CD8-positive, alpha-beta memory T cell (primary cell): ENCODE results near the gene KRT86. TPM values are rescaled to one million over a fixed set of nuclear protein-coding genes. Genes with fewer than 3 reads are reported as not detected.

Source experiments
- CTCF ChIA-PET: fragments of 350-600 bp; sonication (Branson Sonifier 250); formaldehyde crosslinking; loops from one replicate; lab custom pipeline; 2021; ENCODE audit warnings: antibody characterized with exemption; lab: Charles Lee
- POLR2A ChIA-PET: fragments of 350-600 bp; sonication (Branson Sonifier 250); formaldehyde crosslinking; loops from one replicate; lab custom pipeline; 2021; ENCODE audit warnings: antibody characterized with exemption; lab: Charles Lee
- DNase-seq, 5 donors: peaks; one replicate each; pipeline versions ENCODE4 v3.0.0 to v3.0.0-alpha.2; 2020 to 2022; ENCODE audit warnings: mixed read lengths in 1 of 5
- H3K27ac ChIP-seq: one replicate; pipeline ENCODE4 v1.7.0; 2013; ENCODE audit warnings: low read depth, mild to moderate bottlenecking, low read length, moderate library complexity
- H3K27me3 ChIP-seq: 2 replicates; pipeline ENCODE4 v1.7.0; 2013; ENCODE audit warnings: low read length, mild to moderate bottlenecking; ENCODE audit not compliant: insufficient read depth, poor library complexity, severe bottlenecking
- H3K36me3 ChIP-seq: 2 replicates; pipeline ENCODE4 v1.7.0; 2013; ENCODE audit warnings: mild to moderate bottlenecking, low read length, moderate library complexity; ENCODE audit not compliant: insufficient read depth
- H3K4me1 ChIP-seq: 2 replicates; pipeline ENCODE4 v1.7.0; 2013; ENCODE audit warnings: mild to moderate bottlenecking, low read length, moderate library complexity; ENCODE audit not compliant: insufficient read depth
- H3K4me3 ChIP-seq: 2 replicates; pipeline ENCODE4 v1.7.0; 2013; ENCODE audit warnings: mild to moderate bottlenecking, low read length
- H3K9me3 ChIP-seq: 2 replicates; pipeline ENCODE4 v1.7.0; 2013; ENCODE audit warnings: mild to moderate bottlenecking, low read length
- H3K27ac Mint-ChIP-seq, 8 donors: one replicate each; pipeline ENCODE4 v1.8.0; 2020 to 2021; ENCODE audit warnings: mixed read lengths in 8 of 8, mild to moderate bottlenecking in 6 of 8, inconsistent platforms in 3 of 8, moderate library complexity in 3 of 8
- H3K27me3 Mint-ChIP-seq, 2 donors: one replicate each; pipeline ENCODE4 v1.8.0; 2020 to 2021; ENCODE audit warnings: mixed read lengths in 2 of 2, mild to moderate bottlenecking in 1 of 2, moderate library complexity in 1 of 2
- H3K36me3 Mint-ChIP-seq, 3 donors: one replicate each; pipeline ENCODE4 v1.8.0; 2020 to 2021; ENCODE audit warnings: mixed read lengths in 3 of 3, inconsistent platforms in 1 of 3, mild to moderate bottlenecking in 1 of 3
- H3K4me1 Mint-ChIP-seq, 3 donors: one replicate each; pipeline ENCODE4 v1.8.0; 2020 to 2021; ENCODE audit warnings: mixed read lengths in 3 of 3, inconsistent platforms in 1 of 3, mild to moderate bottlenecking in 1 of 3
- H3K4me3 Mint-ChIP-seq, 7 donors: one replicate each; pipeline ENCODE4 v1.8.0; 2020 to 2021; ENCODE audit warnings: mixed read lengths in 7 of 7, mild to moderate bottlenecking in 6 of 7, moderate library complexity in 4 of 7, inconsistent platforms in 2 of 7
- H3K9me3 Mint-ChIP-seq, 5 donors: one replicate each; pipeline ENCODE4 v1.8.0; 2020 to 2022; ENCODE audit warnings: mixed read lengths in 5 of 5, mild to moderate bottlenecking in 3 of 5, moderate library complexity in 2 of 5, inconsistent platforms in 1 of 5
- polyA plus RNA-seq: library from polyadenylated mRNA; unstranded; fragments of 300-500 nt; fragmentation: Illumina TruSeq; gene quantifications from one replicate; pipeline ENCODE4 v1.2.3, GENCODE V29; 2021
- total RNA-seq, 2 experiments: library from RNA; stranded (reverse); gene quantifications; one replicate each; pipeline ENCODE4 v1.2.3, GENCODE V29; 2021

Gene KRT86
- total and polyA plus RNA-seq, 3 experiments from 2014 or later: 0.31 TPM; not detected in 2

DNA sequence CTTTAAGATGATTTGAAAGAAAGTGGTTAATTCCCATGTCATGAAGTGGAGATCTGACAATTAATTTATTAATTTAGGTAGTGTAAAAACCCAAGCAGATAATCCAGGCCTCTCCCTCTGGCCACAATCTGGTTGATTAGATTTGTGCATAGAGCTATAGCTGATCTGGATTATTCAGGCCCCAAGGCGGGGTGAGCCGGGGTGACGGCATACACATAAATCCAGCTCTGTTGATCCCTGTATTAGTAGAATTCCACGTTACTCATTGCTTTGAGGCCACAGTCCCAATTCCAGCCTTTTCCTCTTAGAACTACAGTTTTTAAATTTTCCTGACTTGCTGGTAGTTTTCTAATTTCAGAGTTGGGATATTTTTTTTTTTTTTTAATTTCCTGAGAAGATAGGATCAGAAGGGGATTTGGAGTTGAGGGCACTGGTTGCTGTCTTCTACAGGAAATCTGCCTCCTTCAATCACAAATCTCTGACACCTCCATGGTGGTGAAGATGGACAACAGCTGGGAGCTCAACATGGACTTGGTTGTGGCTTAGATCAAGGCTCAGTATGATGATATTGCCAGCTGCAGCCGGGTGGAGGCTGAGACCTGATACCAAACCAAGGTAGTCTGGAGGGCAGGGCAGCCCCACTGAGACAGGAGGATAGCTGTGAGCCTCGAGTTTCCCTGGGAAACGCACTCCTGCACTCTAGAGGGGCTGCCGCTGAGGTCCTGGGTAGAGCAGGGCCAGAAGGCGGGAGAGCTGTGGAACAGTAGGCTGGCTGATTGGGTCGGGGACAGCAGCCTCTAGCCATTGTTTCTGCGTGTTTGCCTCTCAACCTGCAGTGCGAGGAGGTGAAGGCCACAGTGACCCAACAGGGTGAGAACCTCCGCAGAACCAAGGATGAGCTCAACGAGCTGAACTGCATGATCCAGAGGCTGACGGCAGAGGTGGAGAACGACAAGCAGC is 73.4 kb downstream of the KRT86 start:
- Histone ChIP-seq H3K27me3 (no peaks in the 10 kb centered on the region), H3K27ac (no peak overlapping the region), H3K36me3 (no peaks in the 10 kb centered on the region), H3K4me3 (no peak overlapping the region), H3K9me3 (no peaks in the 10 kb centered on the region), H3K4me1 (peaks cover 21% of the 10 kb centered on the region)
- Mint-ChIP-seq H3K4me1 (peaks cover 24 to 39% (median 28%) of the 10 kb centered on the region in 3 donors), H3K36me3 (no peaks in the 10 kb centered on the region), H3K4me3 (no peak overlapping the region), H3K27me3 (peaks cover 5 to 12% of the 10 kb centered on the region in 2 donors), H3K27ac (no peak overlapping the region), H3K9me3 (peaks cover 0 to 3% (median 0%) of the 10 kb centered on the region in 5 donors)
- ChIA-PET POLR2A (no interaction called here), CTCF (interaction anchor here (1.5 kb wide), 1 partner anchor 9 kb away, joined by 4 read pairs; no protein-coding TSS in a partner anchor)
- DNase-seq: no peak

DNA sequence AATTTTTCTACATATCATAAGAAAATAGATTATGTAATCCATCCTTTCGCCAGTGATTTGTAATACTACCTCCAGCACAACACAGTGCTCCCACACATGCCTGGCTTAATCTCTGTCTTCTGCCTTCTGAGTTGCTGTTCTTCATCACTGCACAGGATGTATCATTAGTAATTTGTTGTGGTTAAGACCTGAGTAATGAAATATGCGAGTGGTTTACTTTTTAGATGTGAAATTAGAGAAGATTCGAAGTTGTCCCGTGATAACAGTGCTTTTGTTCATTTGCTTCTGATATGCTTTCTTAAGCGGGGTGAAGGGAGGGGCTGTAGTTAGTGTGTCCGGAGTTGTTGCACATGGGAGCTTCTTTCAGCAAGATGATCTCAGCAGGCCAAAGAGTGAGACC is 74.8 kb downstream of the KRT86 start:
- Mint-ChIP-seq H3K4me1 (peaks cover 26 to 52% (median 39%) of the 10 kb centered on the region in 3 donors), H3K27me3 (peaks cover 9 to 13% of the 10 kb centered on the region in 2 donors), H3K27ac (no peak overlapping the region), H3K36me3 (no peaks in the 10 kb centered on the region), H3K9me3 (no peaks in the 10 kb centered on the region), H3K4me3 (no peak overlapping the region)
- no peak for DNase-seq
- Histone ChIP-seq H3K4me1 (peaks cover 21% of the 10 kb centered on the region), H3K27me3 (no peaks in the 10 kb centered on the region), H3K4me3 (no peak overlapping the region), H3K27ac (no peak overlapping the region), H3K36me3 (no peaks in the 10 kb centered on the region), H3K9me3 (no peaks in the 10 kb centered on the region)
- POLR2A ChIA-PET: no interaction called here
- CTCF ChIA-PET: interaction anchor here (3.7 kb wide), 1 partner anchor 12 kb away, joined by 13 read pairs; no protein-coding TSS in a partner anchor

DNA sequence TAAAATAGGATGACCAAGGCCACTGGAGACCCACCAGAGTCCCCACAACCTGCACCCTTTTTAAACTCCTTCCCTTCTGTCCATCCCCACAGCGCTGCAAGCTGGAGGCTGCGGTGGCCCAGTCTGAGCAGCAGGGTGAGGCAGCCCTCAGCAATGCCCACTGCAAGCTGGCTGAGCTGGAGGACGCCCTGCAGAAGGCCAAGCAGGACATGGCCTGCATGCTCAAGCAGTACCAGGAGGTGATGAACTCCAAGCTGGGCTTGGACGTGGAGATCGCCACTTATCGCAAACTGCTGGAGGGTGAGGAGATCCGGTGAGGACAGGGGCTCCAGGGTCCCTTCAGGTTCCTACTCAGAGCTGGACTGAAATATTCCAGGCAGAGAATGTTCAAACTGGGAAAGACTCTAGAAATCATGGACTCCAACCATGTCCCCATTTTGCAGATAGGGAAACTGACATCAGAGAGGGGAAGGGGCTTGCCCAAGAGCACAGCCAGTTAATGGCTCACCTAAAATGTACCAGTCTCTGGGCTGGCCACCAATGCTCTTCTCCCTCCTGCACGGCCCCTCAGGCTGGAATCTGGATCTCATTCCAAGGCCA is 75.7 kb downstream of the KRT86 start:
- no peak overlapping the region for H3K4me3 Mint-ChIP-seq
- CTCF ChIA-PET: interaction anchor here (3.3 to 3.7 kb wide), 2 partner anchors 11 to 23 kb away, joined by 13 to 16 read pairs; no protein-coding TSS in a partner anchor
- Histone ChIP-seq H3K4me3 (no peak overlapping the region), H3K4me1 (peaks cover 21% of the 10 kb centered on the region), H3K27ac (no peak overlapping the region), H3K9me3 (no peaks in the 10 kb centered on the region), H3K27me3 (no peaks in the 10 kb centered on the region), H3K36me3 (no peaks in the 10 kb centered on the region)
- no peaks in the 10 kb centered on the region for H3K36me3 Mint-ChIP-seq
- H3K9me3 Mint-ChIP-seq: no peaks in the 10 kb centered on the region
- H3K4me1 Mint-ChIP-seq: peaks cover 26 to 53% (median 40%) of the 10 kb centered on the region in 3 donors
- no peak for DNase-seq
- POLR2A ChIA-PET: no interaction called here
- H3K27ac Mint-ChIP-seq: no peak overlapping the region
- peaks cover 18 to 19% of the 10 kb centered on the region in 2 donors for H3K27me3 Mint-ChIP-seq

DNA sequence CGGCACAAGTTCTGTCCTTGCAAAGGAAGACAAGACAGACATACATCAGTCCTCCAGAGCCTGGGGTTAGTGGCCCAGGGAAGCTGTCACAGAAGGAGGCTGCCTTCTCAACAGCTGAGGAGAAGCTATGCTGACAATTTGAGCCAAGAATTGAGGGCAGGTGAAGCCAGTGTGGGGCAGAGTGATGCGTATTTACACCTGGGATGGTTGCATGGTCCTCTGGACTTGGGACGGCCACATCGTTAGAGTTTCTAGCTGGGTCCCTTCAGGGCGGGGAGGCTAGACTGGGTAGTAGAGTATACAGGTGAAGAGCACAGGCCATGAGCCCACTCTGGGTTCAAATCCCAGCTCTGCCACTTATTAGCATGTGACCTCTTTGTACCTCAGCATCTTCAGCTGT is 76.3 kb downstream of the KRT86 start:
- no peaks in the 10 kb centered on the region for H3K9me3 Mint-ChIP-seq
- Histone ChIP-seq H3K27me3 (no peaks in the 10 kb centered on the region), H3K4me1 (peaks cover 21% of the 10 kb centered on the region), H3K27ac (no peak overlapping the region), H3K9me3 (no peaks in the 10 kb centered on the region), H3K36me3 (no peaks in the 10 kb centered on the region), H3K4me3 (no peak overlapping the region)
- no peaks in the 10 kb centered on the region for H3K36me3 Mint-ChIP-seq
- no peak for DNase-seq
- peaks cover 19 to 20% of the 10 kb centered on the region in 2 donors for H3K27me3 Mint-ChIP-seq
- H3K27ac Mint-ChIP-seq: peak overlapping the region in 2 of 8 donors; percentile 41 to 69
- CTCF ChIA-PET: interaction anchor here (1.2 to 3.7 kb wide), 3 partner anchors 11 to 72 kb away, joined by 4 to 16 read pairs (median 13); no protein-coding TSS in a partner anchor
- peak overlapping the region in 1 of 7 donors; percentile 78 for H3K4me3 Mint-ChIP-seq
- peaks cover 26 to 53% (median 40%) of the 10 kb centered on the region in 3 donors for H3K4me1 Mint-ChIP-seq
- POLR2A ChIA-PET: no interaction called here

DNA sequence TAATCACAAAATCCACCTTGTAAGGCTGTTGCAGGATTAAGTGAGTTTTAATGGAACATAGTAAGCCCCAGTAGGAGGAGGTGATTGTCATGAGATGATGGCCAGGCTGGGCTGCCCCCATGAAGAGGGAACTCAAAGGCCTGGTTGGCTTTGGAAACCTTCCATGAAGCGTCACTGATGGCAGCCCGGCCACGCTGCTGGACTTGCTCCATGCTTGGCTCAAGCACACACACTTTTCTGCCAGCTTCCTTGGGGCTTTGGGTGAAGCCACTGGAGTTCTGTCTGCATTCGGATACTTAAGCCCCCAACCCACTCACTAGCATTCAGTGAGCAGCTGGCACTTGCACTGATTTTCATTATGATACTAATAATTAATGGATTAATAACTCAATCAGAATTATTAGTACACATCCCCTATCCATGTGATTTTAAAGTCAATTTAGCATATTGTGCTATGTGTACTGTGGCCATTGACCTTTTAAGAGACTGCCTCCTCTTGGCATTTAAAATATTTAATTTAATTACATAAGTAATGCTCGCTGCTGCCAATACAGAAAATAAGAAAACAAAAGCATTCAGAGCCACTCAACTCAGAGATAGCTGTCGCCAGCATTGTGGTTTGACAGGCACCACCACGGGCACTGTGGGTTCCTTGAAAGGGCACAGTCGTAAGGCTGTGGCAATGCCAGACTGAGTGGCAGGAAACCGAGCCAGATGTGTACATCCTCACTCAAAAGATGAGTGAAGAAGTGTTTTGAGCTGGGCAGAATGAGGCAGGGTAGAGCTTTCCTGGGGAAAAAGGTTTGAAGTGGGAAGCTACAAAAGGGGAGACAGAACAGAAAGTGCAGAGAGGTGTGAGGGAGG is 77.0 kb downstream of the KRT86 start:
- Mint-ChIP-seq H3K36me3 (no peaks in the 10 kb centered on the region), H3K4me1 (peaks cover 26 to 53% (median 40%) of the 10 kb centered on the region in 3 donors), H3K9me3 (no peaks in the 10 kb centered on the region), H3K4me3 (peak overlapping the region in 6 of 7 donors; percentile 35 to 59 (median 50)), H3K27me3 (peaks cover 17 to 20% of the 10 kb centered on the region in 2 donors), H3K27ac (peak overlapping the region in 7 of 8 donors; percentile 0 to 69 (median 47))
- no peaks in the 10 kb centered on the region for H3K9me3 ChIP-seq
- peaks cover 21% of the 10 kb centered on the region for H3K4me1 ChIP-seq
- no peak overlapping the region for H3K27ac ChIP-seq
- POLR2A ChIA-PET: interaction anchor here (0.9 kb wide), 1 partner anchor 24 kb away, joined by 5 read pairs; no protein-coding TSS in a partner anchor
- CTCF ChIA-PET: interaction anchor here (0.8 to 3.7 kb wide), 5 partner anchors 10 to 72 kb away, joined by 3 to 16 read pairs (median 4); no protein-coding TSS in a partner anchor
- DNase-seq: peak; percentile 43 to 87 (median 72)
- no peak overlapping the region for H3K4me3 ChIP-seq
- no peaks in the 10 kb centered on the region for H3K36me3 ChIP-seq
- H3K27me3 ChIP-seq: no peaks in the 10 kb centered on the region

DNA sequence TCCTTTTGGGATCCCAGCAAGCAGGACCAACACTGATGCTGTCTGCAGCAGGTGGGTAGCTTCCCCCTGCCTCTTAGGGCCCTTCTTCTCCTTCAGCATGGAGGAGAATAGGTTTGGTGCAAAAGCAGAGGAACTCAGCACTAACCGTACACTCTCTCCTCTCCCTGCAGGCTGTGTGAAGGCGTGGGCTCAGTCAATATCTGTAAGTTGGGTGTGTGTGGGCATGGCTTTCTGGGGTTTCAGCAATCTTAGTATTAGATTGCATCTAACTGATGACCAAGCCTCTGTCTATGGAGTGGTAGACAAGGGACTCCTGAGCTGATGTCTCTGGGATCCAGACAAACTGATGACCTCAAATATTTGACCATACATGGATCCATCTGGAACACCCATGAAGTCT is 78.5 kb downstream of the KRT86 start:
- no peaks in the 10 kb centered on the region for H3K36me3 Mint-ChIP-seq
- H3K9me3 Mint-ChIP-seq: no peaks in the 10 kb centered on the region
- peak overlapping the region in 1 of 7 donors; percentile 24 for H3K4me3 Mint-ChIP-seq
- H3K27me3 Mint-ChIP-seq: peaks cover 15 to 19% of the 10 kb centered on the region in 2 donors
- H3K4me3 ChIP-seq: no peak overlapping the region
- H3K4me1 ChIP-seq: peaks cover 23% of the 10 kb centered on the region
- H3K4me1 Mint-ChIP-seq: peaks cover 28 to 60% (median 45%) of the 10 kb centered on the region in 3 donors
- ChIA-PET CTCF (interaction anchor here (0.7 to 3.7 kb wide), 3 partner anchors 9 to 628 kb away, joined by 3 to 16 read pairs (median 13); no protein-coding TSS in a partner anchor), POLR2A (no interaction called here)
- H3K27me3 ChIP-seq: no peaks in the 10 kb centered on the region
- no peak for DNase-seq
- no peak overlapping the region for H3K27ac ChIP-seq
- no peaks in the 10 kb centered on the region for H3K9me3 ChIP-seq
- no peak overlapping the region for H3K27ac Mint-ChIP-seq
- H3K36me3 ChIP-seq: no peaks in the 10 kb centered on the region

DNA sequence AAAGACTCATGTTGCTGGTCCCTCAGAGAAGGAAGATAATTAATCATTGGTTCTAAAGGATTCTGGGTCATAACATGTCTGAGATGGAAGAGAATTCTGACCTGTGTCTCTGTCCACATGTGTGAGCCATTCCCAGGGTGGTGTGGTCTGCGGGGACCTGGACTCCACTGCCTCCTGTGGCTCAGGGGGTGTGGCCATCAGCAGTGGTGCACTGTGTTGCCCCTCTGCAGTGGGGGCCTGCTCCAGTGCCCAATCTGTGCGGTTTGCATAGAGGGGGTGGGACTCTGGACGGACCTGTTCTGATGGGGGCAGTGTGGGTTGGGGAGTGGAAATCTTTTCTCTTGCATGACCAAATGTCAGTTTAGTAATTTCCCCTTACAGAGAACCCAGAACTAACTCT is 79.3 kb downstream of the KRT86 start:
- peaks cover 36 to 60% (median 53%) of the 10 kb centered on the region in 3 donors for H3K4me1 Mint-ChIP-seq
- POLR2A ChIA-PET: no interaction called here
- H3K27ac Mint-ChIP-seq: no peak overlapping the region
- Histone ChIP-seq H3K27me3 (no peaks in the 10 kb centered on the region), H3K27ac (no peak overlapping the region), H3K36me3 (no peaks in the 10 kb centered on the region), H3K9me3 (no peaks in the 10 kb centered on the region), H3K4me3 (no peak overlapping the region), H3K4me1 (peaks cover 31% of the 10 kb centered on the region)
- peak overlapping the region in 1 of 7 donors; percentile 27 for H3K4me3 Mint-ChIP-seq
- no peaks in the 10 kb centered on the region for H3K9me3 Mint-ChIP-seq
- no peaks in the 10 kb centered on the region for H3K36me3 Mint-ChIP-seq
- CTCF ChIA-PET: interaction anchor here (2.2 kb wide), 1 partner anchor 26 kb away, joined by 6 read pairs; no protein-coding TSS in a partner anchor
- peaks cover 10 to 15% of the 10 kb centered on the region in 2 donors for H3K27me3 Mint-ChIP-seq
- DNase-seq: no peak
